HepG2 (cell line): Measurements from ENCODE around the gene TAF12. TPM values are rescaled to one million over a fixed set of nuclear protein-coding genes. Genes with fewer than 3 reads are reported as not detected.
A peak's percentile ranks its signal among the peaks of the same experiment; 100 is the strongest.

Experiments used
- GTF3A ChIP-seq: sonication (generic); formaldehyde crosslinking; conservative IDR thresholded peaks from 2 replicates; pipeline ENCODE4 v1.4.0; 2020; ENCODE audit warnings: mild to moderate bottlenecking, missing genetic modification reagents
- HCFC1 ChIP-seq: fragments of 150-350 bp; IDR thresholded peaks from 2 replicates; pipeline ENCODE4 v1.6.1; 2014; ENCODE audit warnings: low read depth, low read length
- HOXA9 ChIP-seq: sonication (generic); formaldehyde crosslinking; IDR thresholded peaks from 2 replicates; pipeline ENCODE4 v1.8.1; 2022; ENCODE audit warnings: missing genetic modification reagents, mild to moderate bottlenecking, moderate library complexity, borderline replicate concordance
- ISX ChIP-seq: sonication (generic); formaldehyde crosslinking; conservative IDR thresholded peaks from 2 replicates; pipeline ENCODE4 v1.5.0; 2020; ENCODE audit warnings: missing genetic modification reagents
- SIN3B ChIP-seq: fragments of 150-350 bp; IDR thresholded peaks from 2 replicates; pipeline ENCODE4 v1.6.1; 2014; ENCODE audit warnings: low read length
- SNAPC4 ChIP-seq: sonication (generic); formaldehyde crosslinking; IDR thresholded peaks from 2 replicates; pipeline ENCODE4 v1.4.0; 2020; ENCODE audit warnings: mild to moderate bottlenecking, missing genetic modification reagents
- TFAP4 ChIP-seq: sonication (generic); IDR thresholded peaks from 2 replicates; pipeline ENCODE4 v1.6.1; 2016; ENCODE audit warnings: low read depth, borderline replicate concordance
- ZNF414 ChIP-seq: sonication (generic); formaldehyde crosslinking; IDR thresholded peaks from 2 replicates; pipeline ENCODE4 v1.5.0; 2020; ENCODE audit warnings: missing genetic modification reagents
- ZNF781 ChIP-seq: sonication (generic); formaldehyde crosslinking; IDR thresholded peaks from 2 replicates; pipeline ENCODE4 v1.5.1; 2020; ENCODE audit warnings: borderline replicate concordance, mild to moderate bottlenecking, missing genetic modification reagents; ENCODE audit errors: not compliant biosample characterization
- ZNF784 ChIP-seq: sonication (generic); formaldehyde crosslinking; IDR thresholded peaks from 2 replicates; pipeline ENCODE4 v1.5.1; 2020; ENCODE audit warnings: missing genetic modification reagents, mild to moderate bottlenecking, borderline replicate concordance
- polyA plus RNA-seq, 8 experiments: library from polyadenylated mRNA; depleted of rRNA in 3 of 8; stranded (reverse) in 7 of 8; unstranded in 1 of 8; fragments of >200 nt; fragmentation: Illumina TruSeq in 4 of 8; extraction: Trizol in 4 of 8; gene quantifications; 2 replicates each; pipeline versions ENCODE4 v1.2.1 to v1.2.3, GENCODE V29; 2011 to 2016; ENCODE audit warnings: low read depth in 4 of 8, missing spikeins in 1 of 8, mixed read lengths in 1 of 8; ENCODE audit not compliant: insufficient read depth in 1 of 8
- total RNA-seq, 5 experiments: library from RNA; depleted of rRNA; stranded (reverse); fragments of >200 nt; fragmentation: Illumina TruSeq; extraction: Trizol; gene quantifications; 2 replicates each; pipeline ENCODE4 v1.2.3, GENCODE V29; 2016; ENCODE audit warnings: low read depth in 1 of 5
- TF ChIP-seq, protein P1 (sequence below): sonication (generic); formaldehyde crosslinking; IDR thresholded peaks from 2 replicates; pipeline ENCODE4 v1.4.0; 2020; ENCODE audit warnings: missing genetic modification reagents, borderline replicate concordance

Gene TAF12
- total and polyA plus RNA-seq, 2 of the 13 experiments (the other 11 are each of a cell fraction or from before 2014, with no cell fraction given) = 16.3 to 17.1 TPM

DNA sequence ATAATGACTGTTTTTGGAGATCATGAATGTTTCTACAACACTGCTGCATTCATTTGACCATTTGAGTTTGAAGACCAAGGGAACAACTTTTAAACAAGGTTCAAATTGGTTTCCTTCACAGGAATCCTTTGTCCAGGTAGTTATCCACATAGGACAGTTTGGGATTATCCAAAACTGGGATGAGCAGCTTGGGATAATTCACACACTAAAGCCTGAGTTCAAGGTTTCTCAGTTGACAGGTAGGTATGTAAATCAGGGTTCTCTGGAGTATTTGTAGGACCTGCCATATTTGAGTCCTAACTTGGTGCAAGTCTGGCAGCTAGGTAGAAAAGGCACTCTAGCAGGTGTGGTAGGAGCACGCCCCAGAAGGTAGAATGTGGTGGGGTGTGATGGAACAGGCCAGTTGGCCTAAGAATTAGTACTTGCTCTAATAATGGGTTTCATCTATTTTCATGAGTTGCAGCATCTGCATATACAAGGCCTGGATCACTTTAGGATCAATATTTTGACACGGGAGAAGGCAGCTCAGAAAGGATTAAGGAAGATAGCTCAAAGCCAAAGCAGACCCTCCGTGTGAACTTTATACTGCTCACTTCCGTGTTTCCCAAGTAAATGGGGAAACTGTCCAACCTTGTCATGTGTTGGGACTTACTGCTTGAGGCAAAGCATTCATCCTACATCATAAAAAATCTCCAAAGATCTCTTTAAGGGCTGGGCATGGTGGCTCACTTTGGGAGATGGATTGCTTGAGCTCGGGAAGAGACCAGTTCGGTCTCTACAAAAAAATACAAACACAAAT, 64.9 kb downstream of the TAF12 start (continued):
- no peak for TF ChIP-seq SNAPC4 (CRISPR knock-in tag)
- no peak for TF ChIP-seq ZNF781 (CRISPR knock-in tag)
- no peak for TF ChIP-seq HCFC1
- TF ChIP-seq HOXA9 (CRISPR knock-in tag) = 0 out of 2 replicates have a peak, but pooled peaks have one; percentile 23
- TF ChIP-seq TFAP4 = no peak
- TF ChIP-seq, protein P1, sequence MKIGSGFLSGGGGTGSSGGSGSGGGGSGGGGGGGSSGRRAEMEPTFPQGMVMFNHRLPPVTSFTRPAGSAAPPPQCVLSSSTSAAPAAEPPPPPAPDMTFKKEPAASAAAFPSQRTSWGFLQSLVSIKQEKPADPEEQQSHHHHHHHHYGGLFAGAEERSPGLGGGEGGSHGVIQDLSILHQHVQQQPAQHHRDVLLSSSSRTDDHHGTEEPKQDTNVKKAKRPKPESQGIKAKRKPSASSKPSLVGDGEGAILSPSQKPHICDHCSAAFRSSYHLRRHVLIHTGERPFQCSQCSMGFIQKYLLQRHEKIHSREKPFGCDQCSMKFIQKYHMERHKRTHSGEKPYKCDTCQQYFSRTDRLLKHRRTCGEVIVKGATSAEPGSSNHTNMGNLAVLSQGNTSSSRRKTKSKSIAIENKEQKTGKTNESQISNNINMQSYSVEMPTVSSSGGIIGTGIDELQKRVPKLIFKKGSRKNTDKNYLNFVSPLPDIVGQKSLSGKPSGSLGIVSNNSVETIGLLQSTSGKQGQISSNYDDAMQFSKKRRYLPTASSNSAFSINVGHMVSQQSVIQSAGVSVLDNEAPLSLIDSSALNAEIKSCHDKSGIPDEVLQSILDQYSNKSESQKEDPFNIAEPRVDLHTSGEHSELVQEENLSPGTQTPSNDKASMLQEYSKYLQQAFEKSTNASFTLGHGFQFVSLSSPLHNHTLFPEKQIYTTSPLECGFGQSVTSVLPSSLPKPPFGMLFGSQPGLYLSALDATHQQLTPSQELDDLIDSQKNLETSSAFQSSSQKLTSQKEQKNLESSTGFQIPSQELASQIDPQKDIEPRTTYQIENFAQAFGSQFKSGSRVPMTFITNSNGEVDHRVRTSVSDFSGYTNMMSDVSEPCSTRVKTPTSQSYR = no peak
- TF ChIP-seq GTF3A (CRISPR knock-in tag) = no peak
- TF ChIP-seq ZNF784 (CRISPR knock-in tag) = no peak
- TF ChIP-seq ZNF414 = no peak
- TF ChIP-seq SIN3B = no peak
- no peak for TF ChIP-seq ISX (CRISPR knock-in tag)
